GM21423 (cell line): Measurements from ENCODE around the gene DPEP2NB.
A peak's percentile ranks its signal among the peaks of the same experiment; 100 is the strongest.
"Not testable (repeated sequence)": the region's sequence is repeated elsewhere in the genome, so short reads cannot be mapped to it uniquely, and the experiment has no call there.

Experiments used
- ATAC-seq: cut with Tn5 transposase; IDR thresholded peaks from one replicate; pipeline ENCODE4 v1.9.1; 2021; ENCODE audit warnings: mild to moderate bottlenecking, moderate library complexity; ENCODE audit not compliant: unreplicated experiment

Gene DPEP2NB

GRCh38 chr16:67987460-67988160 lies 28.1 kb downstream of the DPEP2NB start:
- ATAC-seq = no peak

DNA sequence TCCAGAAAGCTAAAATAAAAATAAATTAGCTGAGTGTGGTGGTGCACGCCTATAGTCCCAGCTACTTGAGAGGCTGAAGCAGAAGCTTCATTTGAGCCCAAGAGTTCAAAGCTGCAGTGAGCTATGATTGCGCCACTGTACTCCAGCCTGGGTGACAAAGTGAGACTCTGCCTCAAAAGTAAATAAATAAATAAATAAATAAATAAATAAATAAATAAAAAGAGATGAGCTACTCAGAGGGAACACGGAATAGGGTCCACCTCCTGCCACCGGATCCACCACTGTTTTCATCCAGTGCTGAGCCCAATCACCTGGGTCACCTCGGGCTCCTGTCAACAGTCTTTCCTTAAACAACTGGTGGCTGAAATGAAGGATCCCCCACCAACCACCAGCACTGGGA lies 28.8 kb downstream of the DPEP2NB start:
- ATAC-seq = no peak

DNA sequence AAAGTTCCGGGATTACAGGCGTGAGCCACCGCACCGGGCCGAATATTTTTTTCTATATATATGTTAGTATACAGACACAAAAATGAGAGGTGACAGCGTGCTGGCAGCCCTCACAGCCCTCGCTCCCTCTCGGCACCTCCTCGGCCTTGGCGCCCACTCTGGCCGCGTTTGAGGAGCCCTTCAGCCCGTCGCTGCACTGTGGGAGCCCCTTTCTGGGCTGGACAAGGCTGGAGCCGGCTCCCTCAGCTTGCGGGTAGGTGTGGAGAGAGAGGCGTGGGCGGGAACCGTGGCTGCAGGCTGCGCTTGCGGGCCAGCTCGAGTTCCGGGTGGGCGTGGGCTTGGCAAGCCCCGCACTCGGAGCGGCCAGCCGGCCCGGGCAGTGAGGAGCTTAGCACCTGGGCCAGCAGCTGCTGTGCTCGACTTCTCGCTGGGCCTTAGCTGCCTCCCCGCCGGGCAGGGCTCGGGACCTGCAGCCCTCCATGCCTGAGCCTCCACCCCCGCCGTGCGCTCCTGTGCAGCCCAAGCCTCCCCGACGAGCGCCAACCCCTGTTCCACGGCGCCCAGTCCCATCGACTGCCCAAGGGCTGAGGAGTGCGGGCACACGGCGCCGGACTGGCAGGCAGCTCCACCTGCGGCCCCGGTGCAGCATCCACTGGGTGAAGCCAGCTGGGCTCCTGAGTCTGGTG lies 33.6 kb downstream of the DPEP2NB start:
- no peak for ATAC-seq

GRCh38 chr16:67979955-67980678 lies 35.6 kb downstream of the DPEP2NB start, which contains the start of gene DPEP3:
DPEP3 (minus strand) TSS chr16:67980499; CDS start chr16:67980380, 119 bp downstream.
- no peak for ATAC-seq

- no peak for ATAC-seq
Observed at GRCh38 chr16:67977469-67978227, 38.1 kb downstream of the DPEP2NB start.

DNA sequence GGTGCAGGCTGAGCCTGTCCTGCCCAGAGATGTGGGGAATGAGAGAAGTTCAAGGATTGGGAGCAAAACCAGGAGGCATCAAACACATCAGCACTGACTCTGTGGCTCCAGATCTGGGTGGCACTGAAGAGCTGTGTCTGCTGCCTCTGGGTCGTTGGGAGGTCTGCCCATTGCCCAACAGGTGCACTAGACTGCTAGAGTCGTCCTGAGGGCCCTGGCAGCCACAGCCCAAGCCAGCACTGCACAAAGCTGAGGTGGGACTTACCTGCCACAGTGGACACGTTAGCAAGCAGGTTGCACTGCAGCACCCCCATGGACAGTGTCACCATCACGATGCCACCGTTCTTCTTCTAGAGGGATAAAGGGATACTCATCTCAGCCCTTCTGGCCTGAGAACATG lies 38.7 kb downstream of the DPEP2NB start:
- no peak for ATAC-seq

DNA sequence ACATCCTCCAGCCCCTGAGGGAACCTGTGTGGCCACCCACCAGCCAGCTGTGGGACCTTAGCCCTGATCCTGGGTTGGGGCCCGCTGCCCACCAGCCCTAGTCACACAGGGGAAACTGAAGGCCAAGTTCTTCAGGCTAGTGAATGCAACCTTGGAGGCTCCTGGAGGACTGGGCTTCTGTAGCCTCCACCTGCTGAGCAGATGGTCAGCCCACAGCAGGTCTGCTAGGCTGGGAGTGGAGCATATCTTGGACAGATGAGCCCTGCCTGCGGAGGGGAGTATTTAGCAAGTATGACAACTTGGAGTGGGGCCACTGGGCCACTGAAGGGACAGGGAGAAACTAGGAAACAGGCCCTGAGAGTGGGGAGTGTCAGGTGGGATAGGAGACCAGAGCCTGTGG lies 39.5 kb downstream of the DPEP2NB start:
- no peak for ATAC-seq

DNA sequence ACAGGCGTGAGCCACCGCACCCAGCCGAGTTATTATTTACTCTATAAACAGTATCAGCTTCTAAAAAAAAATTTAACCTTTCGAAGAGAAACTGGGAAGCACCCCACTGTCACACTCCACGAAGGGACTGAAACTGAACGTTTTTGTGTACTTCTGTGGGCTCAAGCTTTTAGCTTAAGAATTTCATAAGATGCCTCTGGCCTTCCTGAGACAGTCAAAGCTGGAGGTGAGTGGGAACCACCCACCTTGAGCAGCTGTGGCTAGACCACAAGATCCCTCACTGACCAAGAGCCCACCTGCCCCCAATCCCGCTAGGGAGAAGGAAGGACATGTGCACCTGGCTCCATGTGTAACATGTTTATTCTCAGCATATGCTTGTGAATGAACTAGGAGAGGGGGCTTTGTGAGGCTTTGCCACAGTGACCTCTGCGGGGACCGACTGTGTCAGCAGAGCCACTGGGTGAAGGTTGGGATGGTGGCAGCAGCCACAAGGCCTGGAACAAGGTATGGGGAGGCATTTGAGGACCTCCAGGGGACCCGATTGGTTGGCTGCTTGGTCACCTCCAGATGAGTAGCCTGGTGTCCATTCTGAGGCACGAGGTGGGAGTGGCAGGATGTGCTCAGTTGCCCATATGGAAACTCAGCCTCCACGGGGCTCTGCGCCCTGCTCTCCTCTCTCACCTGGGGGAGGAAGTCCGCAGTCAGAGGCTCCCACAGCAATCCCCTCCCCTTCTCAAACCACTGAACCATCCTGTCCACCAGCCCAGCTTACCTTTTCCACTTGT lies 40.2 kb downstream of the DPEP2NB start:
- ATAC-seq = no peak

- ATAC-seq = not testable (repeated sequence)
Observed at GRCh38 chr16:67972285-67972684, 43.4 kb downstream of the DPEP2NB start.

- ATAC-seq = no peak
Observed at GRCh38 chr16:67971111-67971510, 44.6 kb downstream of the DPEP2NB start.

DNA sequence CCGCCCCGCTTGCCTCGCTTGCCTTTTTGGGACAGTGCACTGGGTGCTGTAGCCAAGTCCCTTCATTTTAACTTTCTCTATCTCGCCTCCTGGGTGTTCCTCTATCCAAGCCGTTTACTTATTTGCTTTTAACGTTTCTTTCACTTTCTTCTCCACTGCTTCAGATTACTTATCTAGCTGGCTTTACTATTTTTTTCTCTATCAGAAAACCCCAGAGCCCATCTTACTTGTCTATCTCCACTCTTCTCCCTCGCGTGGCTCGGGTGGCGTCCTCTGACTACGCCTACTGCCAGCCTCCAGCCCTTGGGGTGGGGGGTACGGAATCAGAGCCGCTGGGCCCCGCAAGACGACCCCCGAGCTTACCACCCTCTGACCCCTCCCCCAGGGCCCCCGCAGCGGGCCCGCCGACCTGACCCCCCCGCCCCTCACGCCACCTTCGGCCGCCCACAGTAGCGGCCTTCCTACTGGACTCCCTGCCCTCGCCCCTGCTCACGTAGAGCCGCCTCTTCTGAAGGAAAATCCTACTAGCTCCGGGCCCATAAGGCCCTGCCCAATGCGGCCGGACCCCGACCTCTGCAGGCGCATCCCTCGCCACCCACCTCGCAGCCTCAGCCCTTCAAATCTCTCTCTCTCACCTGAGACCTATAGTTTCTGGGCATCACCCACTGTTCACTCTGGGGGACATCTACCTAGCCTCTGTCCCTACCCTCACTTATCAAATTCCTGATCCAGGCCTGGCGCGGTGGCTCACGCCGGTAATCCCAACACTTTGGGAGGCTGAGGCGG lies 46.3 kb downstream of the DPEP2NB start:
- ATAC-seq = no peak

GRCh38 chr16:67968400-67969253 lies 47.1 kb downstream of the DPEP2NB start, which contains the start of gene SLC12A4:
SLC12A4 (minus strand) TSS chr16:67968637; CDS start chr16:67968553, 84 bp downstream.
- ATAC-seq = peak; percentile 69

GRCh38 chr16:67967958-67968399 lies 47.7 kb downstream of the DPEP2NB start:
- peak; percentile 21 for ATAC-seq

DNA sequence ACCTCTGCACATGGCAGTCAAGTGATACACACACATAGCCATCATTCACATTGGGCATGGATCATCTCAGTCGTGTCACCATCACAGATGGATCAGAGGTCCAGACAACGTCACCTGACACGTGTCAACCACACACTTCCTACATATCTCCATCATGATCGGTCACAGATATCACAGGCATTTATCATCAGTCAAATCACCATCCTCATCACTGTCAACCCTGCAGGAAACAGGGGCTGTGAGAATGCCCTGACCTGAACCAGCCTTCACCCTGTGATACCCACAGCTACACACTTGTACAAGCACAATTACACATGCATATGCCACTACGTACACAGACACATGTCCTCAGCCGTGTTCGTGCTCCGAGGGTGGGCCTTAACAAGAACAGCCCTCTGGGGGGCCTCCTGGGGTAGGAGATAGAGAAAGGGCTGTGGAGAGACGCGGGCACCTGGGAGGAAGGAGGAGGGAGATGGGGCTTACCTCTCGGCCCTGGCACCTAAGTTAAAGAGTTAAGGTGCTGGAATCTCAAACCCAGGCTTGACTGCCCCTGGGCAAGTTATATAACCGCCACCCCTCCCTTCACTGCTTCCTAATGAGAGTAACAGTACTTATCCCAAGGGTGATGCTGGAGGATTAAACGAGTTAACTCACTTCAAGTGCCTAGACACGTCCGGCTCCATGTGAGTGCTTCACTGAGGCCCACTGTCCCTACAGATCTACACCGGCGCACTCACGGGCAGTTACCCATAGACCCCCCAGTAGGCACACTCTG lies 48.3 kb downstream of the DPEP2NB start:
- no peak for ATAC-seq

DNA sequence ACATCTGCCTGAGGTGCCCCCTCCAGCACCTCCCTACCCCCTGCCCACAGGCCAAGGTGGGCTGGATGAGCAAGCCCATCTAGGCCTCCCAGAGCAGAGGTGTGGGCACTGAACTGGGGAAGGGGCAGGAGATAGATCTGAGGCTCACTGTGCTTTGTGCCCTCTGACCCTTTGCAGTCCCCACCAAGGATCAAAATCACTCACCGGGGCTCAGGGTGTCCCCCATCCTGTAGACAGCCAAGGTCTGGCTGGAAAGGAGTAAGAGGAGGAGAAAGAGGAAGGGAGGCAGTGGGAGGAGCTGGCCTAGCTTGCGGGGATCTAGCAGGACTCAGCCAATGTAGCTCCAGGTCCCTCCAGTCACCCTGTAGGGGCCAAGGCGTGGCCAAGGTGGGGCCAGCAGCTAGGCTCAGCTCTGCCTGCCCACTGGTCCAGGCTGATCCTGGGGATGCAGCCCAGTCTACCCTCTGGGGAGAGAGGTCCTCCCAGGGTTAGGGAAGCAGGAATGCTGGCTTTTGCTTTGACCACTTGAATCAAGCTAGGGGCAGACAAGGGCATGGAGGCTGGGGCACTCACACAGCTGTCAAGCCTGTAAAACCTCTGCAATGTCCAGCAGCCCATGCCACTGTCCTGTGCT lies 49.0 kb downstream of the DPEP2NB start:
- ATAC-seq = no peak

DNA sequence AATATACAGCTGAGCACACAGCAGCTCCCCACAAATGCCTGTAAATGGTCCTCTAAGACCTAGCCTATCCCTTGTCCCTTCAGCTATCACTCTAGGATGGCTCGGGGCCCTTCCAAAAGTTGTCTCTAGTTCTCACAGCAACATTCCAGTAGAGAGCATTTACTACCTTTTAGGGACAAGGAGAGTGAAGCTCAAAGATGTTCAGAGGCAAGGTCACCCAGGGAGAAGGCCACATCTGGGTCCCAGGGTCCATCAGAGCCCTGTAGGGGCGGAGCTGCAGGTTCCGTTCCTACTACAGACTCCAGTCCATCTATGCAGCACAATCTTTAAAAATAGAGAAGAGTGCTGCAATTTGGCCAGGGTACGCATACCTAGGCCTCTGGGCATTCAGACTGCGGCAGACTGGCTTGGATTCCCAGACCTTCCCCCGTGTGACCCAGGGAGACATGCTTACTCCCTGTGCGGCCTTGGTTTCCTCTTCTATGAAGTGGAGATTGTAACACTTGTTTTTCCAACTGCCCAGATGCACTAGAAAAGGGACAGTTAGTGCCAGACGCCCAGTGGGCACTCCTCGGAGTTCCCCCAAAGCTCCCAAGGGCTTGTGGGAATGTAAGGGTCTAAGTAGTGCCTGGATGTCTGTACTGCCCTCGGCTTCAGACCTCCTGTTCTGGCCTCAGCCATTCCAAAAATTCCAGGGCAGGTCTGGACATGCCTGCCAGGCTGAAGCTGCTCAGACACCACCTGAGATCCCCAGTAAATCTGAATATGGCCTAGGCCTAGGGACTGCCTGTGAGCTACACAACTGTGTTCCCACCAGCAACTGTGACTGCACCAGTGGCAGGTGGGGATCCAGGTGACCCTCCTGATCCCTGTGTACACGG lies 49.8 kb downstream of the DPEP2NB start:
- no peak for ATAC-seq
